ENCODE measurements around the gene CHCHD3.

The CHCHD3 gene

DNA sequence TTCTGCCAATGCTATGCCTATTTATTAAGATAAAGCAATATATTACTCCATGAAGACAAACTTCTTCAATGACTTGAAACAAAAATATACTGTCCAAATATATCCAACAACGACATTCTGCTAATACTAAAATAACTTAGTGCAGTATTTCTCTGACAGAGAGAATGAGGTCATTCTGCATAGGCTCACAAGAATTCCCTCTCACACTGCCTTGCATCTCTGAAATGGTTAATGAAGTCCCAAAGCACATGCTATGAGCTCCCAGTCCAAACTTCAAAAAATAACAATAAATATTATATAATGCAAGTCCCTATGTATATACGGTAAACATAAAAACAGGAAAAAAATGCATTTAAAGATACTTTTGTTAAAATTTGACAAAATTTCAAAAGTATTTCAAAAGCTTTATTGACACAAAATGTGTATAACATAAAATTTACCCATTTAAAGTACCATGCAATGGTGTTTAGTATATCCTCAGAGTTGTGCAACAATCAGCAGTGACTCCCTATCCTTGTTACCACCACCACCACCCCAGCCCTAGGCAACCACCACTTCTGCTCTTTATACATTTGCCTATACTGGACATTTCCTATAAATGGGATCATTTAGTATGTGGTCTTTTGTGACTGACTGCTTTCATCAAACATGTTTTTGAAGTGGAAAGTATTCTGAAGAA is 27.6 kb downstream of the CHCHD3 start:
- Histone ChIP-seq H4K20me1 (ENCODE audit: insufficient read depth) (0 out of 2 replicates have a peak, but pooled peaks cover 18% of the 10 kb centered on the region), H3K36me3 (ENCODE audit: insufficient read depth) (no peaks in the 10 kb centered on the region), H2AFZ (ENCODE audit: low read depth) (no peak overlapping the region), H3K9ac (no peak overlapping the region), H3K4me3 (IDR thresholded peaks at IDR 0.05; ENCODE audit: insufficient read depth, low read depth, low read length) (no peak overlapping the region), H3K4me2 (no peak overlapping the region), H3K27ac (no peak overlapping the region), H3K79me2 (ENCODE audit: insufficient read depth, low read depth) (peaks cover 47% of the 10 kb centered on the region), H3K27me3 (ENCODE audit: insufficient read depth, low read depth) (no peaks in the 10 kb centered on the region), H3K4me1 (ENCODE audit: low read depth, poor library complexity, severe bottlenecking) (no peaks in the 10 kb centered on the region)
- TF ChIP-seq, protein P1, sequence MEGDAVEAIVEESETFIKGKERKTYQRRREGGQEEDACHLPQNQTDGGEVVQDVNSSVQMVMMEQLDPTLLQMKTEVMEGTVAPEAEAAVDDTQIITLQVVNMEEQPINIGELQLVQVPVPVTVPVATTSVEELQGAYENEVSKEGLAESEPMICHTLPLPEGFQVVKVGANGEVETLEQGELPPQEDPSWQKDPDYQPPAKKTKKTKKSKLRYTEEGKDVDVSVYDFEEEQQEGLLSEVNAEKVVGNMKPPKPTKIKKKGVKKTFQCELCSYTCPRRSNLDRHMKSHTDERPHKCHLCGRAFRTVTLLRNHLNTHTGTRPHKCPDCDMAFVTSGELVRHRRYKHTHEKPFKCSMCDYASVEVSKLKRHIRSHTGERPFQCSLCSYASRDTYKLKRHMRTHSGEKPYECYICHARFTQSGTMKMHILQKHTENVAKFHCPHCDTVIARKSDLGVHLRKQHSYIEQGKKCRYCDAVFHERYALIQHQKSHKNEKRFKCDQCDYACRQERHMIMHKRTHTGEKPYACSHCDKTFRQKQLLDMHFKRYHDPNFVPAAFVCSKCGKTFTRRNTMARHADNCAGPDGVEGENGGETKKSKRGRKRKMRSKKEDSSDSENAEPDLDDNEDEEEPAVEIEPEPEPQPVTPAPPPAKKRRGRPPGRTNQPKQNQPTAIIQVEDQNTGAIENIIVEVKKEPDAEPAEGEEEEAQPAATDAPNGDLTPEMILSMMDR (conservative IDR thresholded peaks at IDR 0.05; ENCODE audit: low read depth, low read length) = no peak

DNA sequence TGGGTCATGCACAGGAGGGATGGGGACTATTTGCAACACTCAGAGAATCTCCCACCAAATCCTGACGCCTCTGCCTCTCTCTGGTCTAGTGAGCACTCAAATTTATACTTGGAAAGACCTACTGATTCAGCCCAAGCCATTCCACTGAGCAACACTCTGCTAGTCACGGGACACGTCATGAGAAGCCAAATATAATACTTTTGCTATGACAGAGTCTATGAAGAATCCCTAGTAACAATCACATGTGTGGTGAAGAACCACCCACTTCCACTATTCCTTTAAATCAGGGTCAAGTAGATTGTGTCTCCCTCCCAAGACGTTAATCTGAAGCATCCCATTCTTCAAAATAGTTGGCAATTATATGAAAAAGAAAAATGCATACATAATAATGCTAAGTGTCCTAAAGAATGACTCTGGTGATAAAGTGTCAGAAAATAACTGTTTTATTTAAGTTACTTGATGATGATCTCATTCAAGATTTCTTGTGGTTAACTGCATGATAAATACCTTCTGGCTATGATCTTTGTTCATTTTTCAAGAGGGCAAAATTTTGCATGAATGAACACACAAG is 28.5 kb downstream of the CHCHD3 start:
- Histone ChIP-seq H2AFZ (ENCODE audit: low read depth) (no peak overlapping the region), H3K4me2 (no peak overlapping the region), H3K27ac (no peak overlapping the region), H3K27me3 (ENCODE audit: insufficient read depth, low read depth) (no peaks in the 10 kb centered on the region), H3K4me1 (ENCODE audit: low read depth, poor library complexity, severe bottlenecking) (no peaks in the 10 kb centered on the region), H3K36me3 (ENCODE audit: insufficient read depth) (no peaks in the 10 kb centered on the region), H4K20me1 (ENCODE audit: insufficient read depth) (0 out of 2 replicates have a peak, but pooled peaks cover 18% of the 10 kb centered on the region), H3K79me2 (ENCODE audit: insufficient read depth, low read depth) (peaks cover 44% of the 10 kb centered on the region), H3K4me3 (IDR thresholded peaks at IDR 0.05; ENCODE audit: insufficient read depth, low read depth, low read length) (no peak overlapping the region), H3K9ac (no peak overlapping the region)
- TF ChIP-seq, protein P1 (conservative IDR thresholded peaks at IDR 0.05; ENCODE audit: low read depth, low read length) = no peak

DNA sequence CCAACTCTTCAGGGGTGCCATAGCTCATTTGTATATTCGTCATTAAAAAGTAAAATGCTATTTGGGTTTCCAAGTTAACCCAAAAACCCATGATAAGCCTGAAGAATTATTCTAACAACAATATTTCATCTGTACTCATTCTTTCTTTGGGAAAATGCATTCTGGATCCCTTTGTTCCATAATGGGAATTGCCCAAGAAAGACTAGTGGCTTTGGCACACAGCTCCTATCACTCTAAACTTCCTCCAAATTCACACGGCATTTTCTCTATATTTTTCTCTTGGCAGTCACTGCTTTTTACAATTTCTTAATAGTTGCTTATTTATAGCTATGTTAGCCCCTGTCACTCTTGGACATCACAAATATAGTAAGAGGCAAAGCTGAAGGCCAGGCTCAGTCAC is 29.1 kb downstream of the CHCHD3 start:
- Histone ChIP-seq H3K9ac (no peak overlapping the region), H3K4me3 (IDR thresholded peaks at IDR 0.05; ENCODE audit: insufficient read depth, low read depth, low read length) (no peak overlapping the region), H3K79me2 (ENCODE audit: insufficient read depth, low read depth) (peaks cover 44% of the 10 kb centered on the region), H3K36me3 (ENCODE audit: insufficient read depth) (no peaks in the 10 kb centered on the region), H3K4me1 (ENCODE audit: low read depth, poor library complexity, severe bottlenecking) (no peaks in the 10 kb centered on the region), H3K27ac (no peak overlapping the region), H3K27me3 (ENCODE audit: insufficient read depth, low read depth) (no peaks in the 10 kb centered on the region), H4K20me1 (ENCODE audit: insufficient read depth) (0 out of 2 replicates have a peak, but pooled peaks cover 18% of the 10 kb centered on the region), H2AFZ (ENCODE audit: low read depth) (no peak overlapping the region), H3K4me2 (no peak overlapping the region)
- TF ChIP-seq, protein P1 (conservative IDR thresholded peaks at IDR 0.05; ENCODE audit: low read depth, low read length) = no peak

DNA sequence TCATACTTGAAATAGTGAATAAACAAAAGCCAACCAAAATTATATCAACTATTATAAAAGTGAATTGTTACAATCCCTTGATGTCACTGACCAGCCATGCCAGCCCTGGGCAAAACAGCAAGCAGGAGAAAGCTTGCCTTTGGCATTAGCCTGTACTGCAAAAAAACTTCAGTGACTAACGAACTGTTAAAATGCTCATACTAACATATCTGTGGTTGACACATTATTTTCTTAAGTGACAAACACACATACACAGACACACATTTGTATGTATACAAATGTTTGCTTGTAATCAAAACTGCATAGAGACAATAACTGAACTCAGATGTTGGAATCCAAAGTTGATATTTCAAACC is 29.5 kb downstream of the CHCHD3 start:
- Histone ChIP-seq H3K4me1 (ENCODE audit: low read depth, poor library complexity, severe bottlenecking) (no peaks in the 10 kb centered on the region), H3K79me2 (ENCODE audit: insufficient read depth, low read depth) (peaks cover 48% of the 10 kb centered on the region), H3K9ac (no peak overlapping the region), H3K27ac (no peak overlapping the region), H3K4me3 (IDR thresholded peaks at IDR 0.05; ENCODE audit: insufficient read depth, low read depth, low read length) (no peak overlapping the region), H2AFZ (ENCODE audit: low read depth) (no peak overlapping the region), H3K4me2 (no peak overlapping the region), H3K36me3 (ENCODE audit: insufficient read depth) (no peaks in the 10 kb centered on the region), H4K20me1 (ENCODE audit: insufficient read depth) (0 out of 2 replicates have a peak, but pooled peaks cover 18% of the 10 kb centered on the region), H3K27me3 (ENCODE audit: insufficient read depth, low read depth) (no peaks in the 10 kb centered on the region)
- TF ChIP-seq, protein P1 (conservative IDR thresholded peaks at IDR 0.05; ENCODE audit: low read depth, low read length) = no peak
